GM10847 (cell line): ENCODE data around the gene TMEM121B.

Experiments used
- POLR2A ChIP-seq: IDR thresholded peaks from 2 replicates; pipeline ENCODE4 v1.6.1; 2011; ENCODE audit not compliant: insufficient read length; ENCODE audit errors: extremely low read depth

TMEM121B gene

DNA sequence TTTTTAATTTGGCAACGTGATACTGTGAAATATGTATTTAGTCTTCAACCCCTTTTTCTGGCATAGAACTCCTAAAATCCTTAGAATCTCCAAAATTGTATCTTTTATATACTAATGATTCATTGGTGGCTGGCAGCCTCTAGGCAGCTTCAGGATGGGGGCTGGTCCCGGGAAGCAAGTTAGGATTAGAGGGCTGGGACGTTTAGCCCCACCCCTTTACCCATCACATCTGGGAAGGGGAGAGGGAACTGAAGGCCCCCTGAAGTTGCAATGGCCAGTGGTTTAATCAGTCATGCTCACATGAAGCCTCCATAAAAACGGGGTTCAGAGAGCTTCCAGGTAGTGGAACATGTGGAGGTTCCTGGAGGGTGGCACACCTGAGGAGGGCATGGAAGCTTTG, 29.3 kb downstream of the TMEM121B start:
- TF ChIP-seq POLR2A = no peak

DNA sequence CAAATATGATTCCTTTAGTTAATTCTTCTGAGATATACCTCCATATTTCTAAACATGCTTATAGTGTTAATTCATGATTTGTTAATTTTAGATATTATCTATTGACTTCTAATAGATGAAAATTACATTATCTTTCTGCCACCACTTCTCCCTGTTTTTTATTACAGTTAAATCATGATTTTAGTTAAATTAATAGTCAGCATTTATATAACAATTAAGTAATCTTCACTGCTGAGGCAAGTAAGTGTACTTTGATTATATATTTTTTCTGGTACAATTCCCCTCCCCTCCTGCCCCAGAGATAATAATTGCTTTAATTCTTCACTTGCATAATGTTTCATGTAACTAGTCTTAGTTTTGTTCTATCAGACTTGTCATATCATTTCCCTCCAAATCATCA, 30.6 kb downstream of the TMEM121B start:
- no peak for TF ChIP-seq POLR2A

DNA sequence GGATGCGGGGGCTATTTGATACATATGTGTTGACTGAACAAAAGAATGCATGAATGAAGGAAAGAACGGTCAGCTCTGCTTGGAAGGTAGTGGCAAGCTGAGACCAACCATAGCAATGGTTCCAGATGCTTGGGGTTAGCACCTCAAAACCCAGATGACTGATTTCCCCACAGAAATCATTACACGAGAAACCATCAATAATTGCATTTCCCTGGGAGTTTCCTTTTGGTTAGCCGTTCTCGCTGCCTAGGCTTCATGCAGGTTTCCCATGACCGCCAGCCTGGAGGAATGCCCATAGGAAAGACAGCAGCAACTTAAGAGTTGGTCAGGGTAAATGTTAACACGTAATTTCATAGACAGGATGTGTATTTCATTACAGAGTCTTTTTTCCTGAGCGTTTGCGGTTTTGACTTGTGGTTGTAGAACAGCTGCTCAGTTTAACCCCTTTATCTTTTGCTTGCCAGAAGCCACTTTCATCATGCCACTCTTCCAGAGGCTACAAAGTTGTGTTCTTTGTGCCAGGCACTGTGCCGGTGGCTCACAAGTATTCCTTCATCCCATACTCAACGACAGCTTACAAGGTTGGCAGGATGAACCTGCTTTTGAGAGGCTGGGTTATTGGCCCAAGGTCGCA, 33.5 kb downstream of the TMEM121B start:
- TF ChIP-seq POLR2A = no peak

DNA sequence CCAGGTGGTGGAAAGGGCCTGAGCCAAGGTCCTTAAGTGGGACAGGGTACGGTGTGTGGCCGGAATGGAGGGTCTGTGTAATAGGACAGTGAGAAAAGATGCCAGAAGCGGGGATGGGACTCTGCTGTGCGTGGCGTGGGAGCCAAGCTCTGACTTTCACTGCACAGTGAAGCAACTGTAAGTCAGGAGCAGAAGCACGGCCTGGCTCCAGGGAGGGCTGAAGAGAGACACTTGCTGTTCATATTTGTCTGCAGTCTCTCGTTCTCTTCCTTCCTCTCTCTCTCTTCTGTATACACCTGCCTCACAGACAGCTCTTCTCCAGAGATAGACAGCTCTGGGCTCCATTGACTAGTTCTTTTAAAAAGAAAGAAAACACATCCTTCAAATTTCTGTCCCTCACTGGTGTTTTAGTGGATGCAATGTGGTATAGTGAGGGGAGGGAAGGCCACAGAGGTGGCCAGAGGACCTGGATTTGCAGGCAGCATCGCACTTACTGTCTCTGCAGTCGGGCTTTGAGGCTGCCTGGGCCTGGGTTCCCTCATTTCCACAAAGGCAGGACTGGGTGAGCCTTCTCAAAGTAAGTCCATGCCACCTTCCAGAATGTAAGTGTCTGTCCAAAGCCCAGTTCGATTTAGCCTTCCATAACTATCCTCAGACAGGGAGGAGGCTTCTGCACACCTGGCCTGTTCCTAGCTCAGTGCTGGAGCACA, 34.2 kb downstream of the TMEM121B start:
- no peak for TF ChIP-seq POLR2A

DNA sequence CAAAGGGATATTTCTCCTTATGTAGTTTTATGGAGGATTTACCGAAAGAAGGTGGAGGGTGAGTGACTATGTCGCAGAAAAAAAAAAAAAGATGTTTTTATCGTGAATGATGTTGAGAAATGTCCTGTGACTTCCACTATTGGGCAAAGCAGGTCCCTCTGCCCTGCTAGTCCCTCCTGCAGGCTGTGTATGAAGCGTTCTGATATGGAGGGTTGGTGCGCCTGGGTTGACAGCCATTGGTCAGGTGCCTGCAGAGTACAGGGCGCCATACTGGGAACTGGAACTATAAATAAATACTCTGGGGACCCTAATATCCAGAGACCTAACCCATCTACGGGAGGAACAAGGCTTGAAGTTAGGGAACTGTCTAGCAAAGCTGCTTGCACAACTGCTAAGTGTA, 34.9 kb downstream of the TMEM121B start:
- TF ChIP-seq POLR2A = no peak

DNA sequence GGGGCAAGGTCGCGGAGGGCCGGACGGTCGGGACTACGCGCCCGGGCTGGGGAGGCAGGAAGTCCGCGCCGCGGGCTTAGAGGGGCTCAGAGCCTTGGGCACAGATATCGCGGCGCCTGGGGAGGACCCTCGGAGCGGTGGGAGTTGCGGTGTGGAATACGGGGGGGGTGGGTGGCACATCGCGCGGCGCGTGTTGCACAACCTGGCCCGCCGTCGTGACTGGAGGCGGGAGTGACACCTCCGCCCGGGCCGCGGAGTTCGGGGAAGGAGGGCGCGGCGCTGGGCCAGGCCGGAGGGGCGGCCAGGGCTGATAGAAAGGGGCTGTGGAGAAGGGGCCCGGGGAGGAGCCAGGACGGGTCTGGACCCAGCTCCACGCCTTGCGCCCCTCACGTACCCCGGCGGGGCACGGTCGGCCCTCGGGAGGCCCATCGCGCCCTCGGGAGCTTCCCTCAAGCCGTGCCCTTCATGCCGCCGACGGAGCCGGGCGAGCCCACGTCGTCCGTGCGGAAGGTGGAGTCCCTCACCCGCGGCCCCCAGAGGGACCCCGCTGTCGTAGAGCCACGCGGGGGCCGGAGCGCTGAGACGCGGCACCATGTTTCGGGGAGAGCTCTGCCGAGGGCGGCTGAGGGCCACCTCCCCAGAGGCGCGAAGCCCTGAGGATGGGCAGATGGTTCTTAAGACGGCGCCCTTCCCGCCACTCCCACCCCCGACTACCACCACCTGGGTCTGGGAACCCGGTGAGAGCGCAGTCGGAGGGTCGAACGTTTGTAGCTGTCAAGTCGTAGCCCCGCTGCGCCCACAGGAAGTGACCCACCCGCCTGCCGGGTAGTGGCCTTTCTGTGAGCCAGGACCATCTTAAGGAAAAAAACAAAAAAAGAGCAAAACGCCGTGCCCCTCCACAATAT, 35.6 kb downstream of the TMEM121B start:
- TF ChIP-seq POLR2A = no peak

DNA sequence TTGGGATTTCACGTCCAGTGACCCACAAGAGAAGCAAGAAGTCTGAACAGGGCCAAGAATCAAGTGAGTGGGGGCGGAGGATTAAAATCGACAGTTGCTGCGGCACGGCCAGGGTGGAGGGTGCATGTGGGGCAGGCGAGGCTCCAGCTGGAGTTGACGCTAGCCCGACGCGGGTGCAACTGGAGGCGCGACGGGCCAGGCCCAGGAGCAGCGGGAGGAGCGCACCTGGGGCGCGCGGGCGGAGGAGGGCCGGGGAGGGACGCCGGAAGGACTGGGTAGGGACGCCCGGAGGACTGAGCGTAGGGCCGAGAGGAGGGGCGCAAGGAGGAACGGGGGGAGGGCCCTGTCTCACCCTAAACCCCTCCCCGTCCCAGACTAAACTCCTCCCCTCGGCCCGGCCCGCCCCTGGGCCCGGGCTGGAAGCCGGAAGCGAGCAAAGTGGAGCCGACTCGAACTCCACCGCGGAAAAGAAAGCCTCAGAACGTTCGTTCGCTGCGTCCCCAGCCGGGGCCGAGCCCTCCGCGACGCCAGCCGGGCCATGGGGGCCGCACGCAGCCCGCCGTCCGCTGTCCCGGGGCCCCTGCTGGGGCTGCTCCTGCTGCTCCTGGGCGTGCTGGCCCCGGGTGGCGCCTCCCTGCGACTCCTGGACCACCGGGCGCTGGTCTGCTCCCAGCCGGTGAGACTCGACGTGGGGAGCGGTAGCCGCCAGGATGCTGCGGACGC, 36.4 kb downstream of the TMEM121B start, which contains the start of gene IL17RA:
Gene IL17RA (plus strand): TSS at position 447 of the 723 bp plus-strand sequence. CDS start 92 bp downstream, at position 539.
- no peak for TF ChIP-seq POLR2A

DNA sequence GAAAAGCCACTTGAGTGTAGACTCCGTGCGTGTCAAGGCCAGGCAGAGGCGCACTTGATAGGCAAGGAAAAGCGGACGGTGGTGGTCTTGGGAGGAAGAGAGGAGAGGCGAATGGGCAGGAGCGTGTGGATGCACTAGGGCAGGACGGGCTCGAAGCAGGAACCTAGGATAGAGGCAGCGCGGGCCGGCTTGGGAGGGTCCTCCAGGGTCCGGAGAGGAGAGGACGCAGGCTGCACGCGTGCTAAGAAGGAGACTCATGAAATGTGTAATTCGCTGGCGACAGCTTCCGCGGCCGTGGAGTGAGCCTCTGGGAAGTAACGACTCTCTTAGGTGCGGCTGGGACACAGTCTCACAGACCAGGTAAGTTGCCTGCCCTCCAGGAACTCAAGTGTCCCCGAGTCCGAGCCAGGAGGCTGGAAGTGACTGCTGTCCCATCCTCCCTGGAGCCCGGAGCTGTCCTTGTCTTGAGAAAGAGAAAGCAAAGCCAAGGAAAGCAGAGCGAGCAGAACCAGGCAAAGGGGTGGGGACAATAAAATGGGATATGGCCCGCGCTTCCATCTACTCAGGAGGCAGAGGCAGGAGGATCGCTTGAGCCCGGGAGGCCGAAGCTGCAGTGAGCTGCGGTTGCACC, 37.2 kb downstream of the TMEM121B start:
- TF ChIP-seq POLR2A = no peak

DNA sequence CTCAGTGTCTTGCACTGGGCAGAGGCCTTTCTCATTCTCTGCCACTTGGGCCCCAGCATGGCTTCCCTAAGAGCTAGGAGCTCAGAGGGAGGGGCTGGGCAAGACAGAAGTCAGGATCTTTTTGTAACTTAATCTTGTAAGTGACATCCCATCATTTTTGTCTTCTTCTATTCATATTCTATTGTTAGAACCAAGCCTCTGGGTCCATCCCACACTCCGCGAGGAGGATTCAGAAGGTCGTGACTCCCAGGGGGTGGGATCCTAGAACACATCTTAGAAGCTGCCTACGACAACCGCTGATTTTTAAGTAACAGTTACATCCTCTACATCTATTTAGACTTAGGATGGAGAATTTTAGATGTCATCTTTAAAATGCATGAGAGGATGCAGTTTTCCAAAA, 37.9 kb downstream of the TMEM121B start:
- TF ChIP-seq POLR2A = no peak

DNA sequence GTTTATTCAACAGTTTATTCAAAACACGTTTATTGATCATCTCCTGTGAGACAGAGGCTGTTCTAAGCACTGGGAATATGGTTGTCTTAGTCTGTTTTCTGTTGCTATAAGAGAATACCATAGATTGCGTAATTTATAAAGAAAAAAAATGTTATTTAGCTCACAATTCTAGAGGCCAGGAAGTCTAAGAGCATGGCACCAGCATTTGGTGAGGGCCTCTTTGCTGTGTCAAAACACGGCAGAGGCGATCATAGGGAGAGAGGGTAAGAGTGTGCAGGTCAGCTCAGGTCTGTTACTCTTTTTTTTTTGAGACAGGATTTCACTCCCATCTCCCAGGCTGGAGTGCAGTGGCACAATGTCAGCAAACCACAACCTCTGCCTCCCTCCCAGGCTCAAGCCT, 41.6 kb downstream of the TMEM121B start:
- no peak for TF ChIP-seq POLR2A

DNA sequence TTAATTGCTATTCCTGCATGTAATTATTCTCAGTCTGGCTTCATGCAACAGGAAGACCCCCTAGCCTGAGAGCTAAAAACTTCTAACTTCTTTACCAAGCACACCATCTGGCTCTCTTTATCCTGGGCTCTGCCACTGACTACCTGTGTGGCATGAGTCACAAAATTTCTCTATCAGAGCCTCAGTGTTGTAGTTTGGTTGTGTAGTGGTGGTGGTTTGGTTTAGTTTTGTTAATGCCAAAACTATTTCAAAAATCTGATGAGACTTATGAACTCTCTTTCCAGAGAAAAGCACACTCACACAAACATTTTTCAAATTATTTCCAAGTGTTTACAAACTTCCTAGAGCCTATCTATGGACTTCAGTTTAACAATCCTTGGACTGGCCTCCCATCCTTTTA, 43.9 kb downstream of the TMEM121B start:
- no peak for TF ChIP-seq POLR2A

DNA sequence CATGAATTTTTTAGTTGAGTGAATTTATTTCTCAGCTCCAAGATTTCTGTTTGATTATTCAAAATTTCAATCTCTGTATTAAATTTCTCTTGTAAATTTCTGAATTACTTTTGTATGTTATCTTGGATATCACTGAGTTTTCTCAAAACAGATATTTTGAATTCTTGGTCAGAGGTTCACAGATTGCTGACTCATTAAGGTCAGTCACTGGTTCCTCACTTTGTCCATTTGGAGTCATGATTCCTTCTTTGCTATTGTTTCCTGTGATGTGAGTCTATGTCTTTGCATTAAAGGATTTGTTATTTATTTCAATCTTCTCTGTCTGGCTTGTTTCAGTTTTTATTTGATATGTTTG, 46.5 kb downstream of the TMEM121B start:
- TF ChIP-seq POLR2A = no peak

DNA sequence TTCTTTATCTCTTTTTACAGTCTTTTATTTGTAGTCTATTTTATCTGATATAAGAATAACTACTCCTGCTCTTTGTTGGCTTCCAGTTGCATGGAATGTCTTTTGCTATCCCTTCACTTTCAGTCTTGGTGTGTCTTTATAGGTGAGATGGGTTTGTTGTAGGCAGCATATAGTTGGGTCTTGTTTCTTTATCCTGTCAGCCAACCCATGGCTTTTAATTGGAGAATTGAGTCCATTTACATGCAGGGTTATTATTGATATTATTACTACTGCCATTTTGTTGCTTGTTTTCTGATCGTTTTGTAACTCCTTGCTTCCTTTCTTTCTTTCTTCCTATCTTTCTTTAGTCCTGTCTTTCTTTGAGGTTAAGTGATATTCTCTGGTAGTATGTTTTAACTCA, 48.3 kb downstream of the TMEM121B start:
- no peak for TF ChIP-seq POLR2A
